ENCODE measurements around the gene RGS6.

Gene RGS6

DNA sequence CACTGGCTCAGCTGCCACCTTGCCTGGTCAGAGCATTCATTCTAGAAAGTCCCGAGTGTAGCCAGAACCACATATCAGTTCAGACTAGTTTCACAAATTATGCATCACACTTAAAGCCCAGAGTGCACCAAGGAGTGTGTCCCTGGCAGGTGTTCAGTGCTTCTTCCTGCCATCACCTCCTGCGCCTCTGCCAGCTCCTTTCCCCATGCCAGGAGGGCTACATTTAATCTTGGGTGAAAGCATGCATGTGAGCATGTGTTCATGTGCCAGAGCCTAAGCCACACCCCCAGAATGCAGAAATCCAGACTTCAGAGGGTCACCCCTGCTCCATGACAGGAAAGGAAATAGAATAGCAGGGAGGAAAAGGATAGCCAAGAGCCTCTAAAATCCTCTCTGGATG lies 580.1 kb downstream of the RGS6 start:
- DNase-seq (ENCODE audit: insufficient read length, low spot score) (no peak), FAIRE-seq (no peak)
- TF ChIP-seq POLR2A (IDR thresholded peaks at IDR 0.05; ENCODE audit: low read depth, low read length) (no peak), SPI1 (IDR thresholded peaks at IDR 0.05; ENCODE audit: low read depth, low read length) (no peak), PAX5 (IDR thresholded peaks at IDR 0.05; ENCODE audit: insufficient read depth, low read length, severe bottlenecking) (no peak), POLR2AphosphoS5 (IDR thresholded peaks at IDR 0.05; ENCODE audit: low read depth, low read length) (no peak), POU2F2 (IDR thresholded peaks at IDR 0.05; ENCODE audit: low read depth, low read length) (no peak), TAF1 (IDR thresholded peaks at IDR 0.05; ENCODE audit: low read depth, low read length) (no peak)

- FAIRE-seq = no peak
- DNase-seq (ENCODE audit: insufficient read length, low spot score) = no peak
- TF ChIP-seq POU2F2 (IDR thresholded peaks at IDR 0.05; ENCODE audit: low read depth, low read length) (no peak), PAX5 (IDR thresholded peaks at IDR 0.05; ENCODE audit: insufficient read depth, low read length, severe bottlenecking) (no peak), TAF1 (IDR thresholded peaks at IDR 0.05; ENCODE audit: low read depth, low read length) (no peak), POLR2AphosphoS5 (IDR thresholded peaks at IDR 0.05; ENCODE audit: low read depth, low read length) (no peak), POLR2A (IDR thresholded peaks at IDR 0.05; ENCODE audit: low read depth, low read length) (no peak), SPI1 (IDR thresholded peaks at IDR 0.05; ENCODE audit: low read depth, low read length) (no peak)
These were observed 580.7 kb downstream of the RGS6 start for GRCh38 chr14:72512925-72513324.

DNA sequence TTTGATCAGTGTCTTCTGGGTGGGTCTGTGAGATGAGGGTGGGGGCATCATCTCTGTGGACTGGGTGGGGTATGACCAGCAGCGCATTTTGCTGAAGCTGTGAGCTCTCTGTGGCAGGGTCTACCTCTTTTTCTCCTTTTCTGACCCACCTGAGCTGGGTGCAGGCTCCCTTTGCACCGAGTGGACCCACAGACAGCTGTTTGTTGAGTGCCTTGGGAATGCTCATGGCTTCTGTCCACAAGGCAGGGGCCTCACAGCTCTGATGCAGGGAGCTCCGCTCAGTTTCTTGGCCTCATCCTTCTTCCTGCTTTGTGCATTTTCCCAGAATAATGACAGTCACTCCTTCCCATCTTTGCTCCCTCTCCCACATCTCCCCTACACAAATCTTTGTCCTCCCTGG lies 581.1 kb downstream of the RGS6 start:
- no peak for FAIRE-seq
- TF ChIP-seq TAF1 (IDR thresholded peaks at IDR 0.05; ENCODE audit: low read depth, low read length) = no peak
- no peak for TF ChIP-seq SPI1 (IDR thresholded peaks at IDR 0.05; ENCODE audit: low read depth, low read length)
- no peak for TF ChIP-seq POLR2AphosphoS5 (IDR thresholded peaks at IDR 0.05; ENCODE audit: low read depth, low read length)
- TF ChIP-seq POLR2A (IDR thresholded peaks at IDR 0.05; ENCODE audit: low read depth, low read length) = no peak
- TF ChIP-seq POU2F2 (IDR thresholded peaks at IDR 0.05; ENCODE audit: low read depth, low read length) = no peak
- TF ChIP-seq PAX5 (IDR thresholded peaks at IDR 0.05; ENCODE audit: insufficient read depth, low read length, severe bottlenecking) = no peak
- DNase-seq (ENCODE audit: insufficient read length, low spot score) = no peak

GRCh38 chr14:72513965-72514659 lies 581.9 kb downstream of the RGS6 start:
- DNase-seq (ENCODE audit: insufficient read length, low spot score) (no peak), FAIRE-seq (peak; percentile 40)
- no peak for TF ChIP-seq POLR2A (IDR thresholded peaks at IDR 0.05; ENCODE audit: low read depth, low read length)
- TF ChIP-seq PAX5 (IDR thresholded peaks at IDR 0.05; ENCODE audit: insufficient read depth, low read length, severe bottlenecking) = no peak
- TF ChIP-seq TAF1 (IDR thresholded peaks at IDR 0.05; ENCODE audit: low read depth, low read length) = no peak
- TF ChIP-seq POLR2AphosphoS5 (IDR thresholded peaks at IDR 0.05; ENCODE audit: low read depth, low read length) = no peak
- no peak for TF ChIP-seq POU2F2 (IDR thresholded peaks at IDR 0.05; ENCODE audit: low read depth, low read length)
- TF ChIP-seq SPI1 (IDR thresholded peaks at IDR 0.05; ENCODE audit: low read depth, low read length) = no peak

GRCh38 chr14:72514660-72515025 lies 582.4 kb downstream of the RGS6 start:
- DNase-seq (ENCODE audit: insufficient read length, low spot score) = no peak
- TF ChIP-seq PAX5 (IDR thresholded peaks at IDR 0.05; ENCODE audit: insufficient read depth, low read length, severe bottlenecking) (no peak), SPI1 (IDR thresholded peaks at IDR 0.05; ENCODE audit: low read depth, low read length) (no peak), TAF1 (IDR thresholded peaks at IDR 0.05; ENCODE audit: low read depth, low read length) (no peak), POU2F2 (IDR thresholded peaks at IDR 0.05; ENCODE audit: low read depth, low read length) (no peak), POLR2AphosphoS5 (IDR thresholded peaks at IDR 0.05; ENCODE audit: low read depth, low read length) (no peak), POLR2A (IDR thresholded peaks at IDR 0.05; ENCODE audit: low read depth, low read length) (no peak)
- FAIRE-seq = no peak

DNA sequence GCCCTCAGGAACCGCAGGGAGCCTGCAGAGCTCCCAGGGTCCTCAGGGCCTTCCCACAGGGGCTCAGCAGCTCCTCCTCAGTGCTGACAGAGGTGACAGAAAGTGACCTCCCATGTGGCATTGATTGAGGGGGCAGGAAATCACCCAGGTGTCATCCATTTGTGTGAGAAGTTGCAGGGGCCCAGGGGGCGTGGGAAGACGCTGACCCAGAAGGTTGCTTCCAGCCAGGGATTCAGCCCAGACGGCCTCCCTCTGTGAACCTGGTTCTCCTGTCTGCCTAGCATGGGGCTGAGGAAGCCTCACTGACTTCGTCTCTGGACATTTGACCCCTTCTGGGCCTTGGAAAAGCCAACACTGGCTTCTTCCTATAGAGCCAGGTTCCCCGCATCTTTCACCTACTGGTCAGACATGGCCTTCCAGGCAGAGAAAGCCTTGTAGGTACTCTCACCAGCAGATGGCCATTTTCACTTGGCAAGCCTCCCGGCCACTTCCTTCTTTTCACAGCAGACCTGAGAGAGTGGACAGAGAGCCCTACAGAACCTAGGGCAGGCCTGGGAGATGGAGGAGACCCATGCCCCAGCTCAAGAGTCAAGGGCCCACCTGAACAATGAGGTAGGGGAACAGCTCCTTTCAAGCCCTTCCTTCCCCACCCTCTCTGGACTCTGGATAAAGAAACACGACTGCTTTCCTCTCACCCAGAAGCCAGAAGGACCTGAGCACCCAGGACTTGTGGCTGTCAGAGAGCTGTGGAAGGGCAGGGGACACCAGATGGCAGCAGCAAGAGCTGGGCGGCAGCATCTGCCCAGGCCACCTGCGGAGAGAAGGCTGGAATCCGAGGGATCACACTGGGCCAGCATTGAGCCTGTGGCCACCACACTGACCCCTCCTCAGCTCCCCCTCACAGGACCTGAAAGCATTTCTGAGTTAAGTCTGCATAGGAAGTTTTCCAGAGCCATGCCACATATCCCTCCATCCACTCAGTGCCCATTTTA lies 583.8 kb downstream of the RGS6 start:
- TF ChIP-seq TAF1 (IDR thresholded peaks at IDR 0.05; ENCODE audit: low read depth, low read length) (no peak), PAX5 (IDR thresholded peaks at IDR 0.05; ENCODE audit: insufficient read depth, low read length, severe bottlenecking) (no peak), SPI1 (IDR thresholded peaks at IDR 0.05; ENCODE audit: low read depth, low read length) (no peak), POLR2AphosphoS5 (IDR thresholded peaks at IDR 0.05; ENCODE audit: low read depth, low read length) (no peak), POU2F2 (IDR thresholded peaks at IDR 0.05; ENCODE audit: low read depth, low read length) (no peak), POLR2A (IDR thresholded peaks at IDR 0.05; ENCODE audit: low read depth, low read length) (no peak)
- FAIRE-seq = no peak
- DNase-seq (ENCODE audit: insufficient read length, low spot score) = no peak

DNA sequence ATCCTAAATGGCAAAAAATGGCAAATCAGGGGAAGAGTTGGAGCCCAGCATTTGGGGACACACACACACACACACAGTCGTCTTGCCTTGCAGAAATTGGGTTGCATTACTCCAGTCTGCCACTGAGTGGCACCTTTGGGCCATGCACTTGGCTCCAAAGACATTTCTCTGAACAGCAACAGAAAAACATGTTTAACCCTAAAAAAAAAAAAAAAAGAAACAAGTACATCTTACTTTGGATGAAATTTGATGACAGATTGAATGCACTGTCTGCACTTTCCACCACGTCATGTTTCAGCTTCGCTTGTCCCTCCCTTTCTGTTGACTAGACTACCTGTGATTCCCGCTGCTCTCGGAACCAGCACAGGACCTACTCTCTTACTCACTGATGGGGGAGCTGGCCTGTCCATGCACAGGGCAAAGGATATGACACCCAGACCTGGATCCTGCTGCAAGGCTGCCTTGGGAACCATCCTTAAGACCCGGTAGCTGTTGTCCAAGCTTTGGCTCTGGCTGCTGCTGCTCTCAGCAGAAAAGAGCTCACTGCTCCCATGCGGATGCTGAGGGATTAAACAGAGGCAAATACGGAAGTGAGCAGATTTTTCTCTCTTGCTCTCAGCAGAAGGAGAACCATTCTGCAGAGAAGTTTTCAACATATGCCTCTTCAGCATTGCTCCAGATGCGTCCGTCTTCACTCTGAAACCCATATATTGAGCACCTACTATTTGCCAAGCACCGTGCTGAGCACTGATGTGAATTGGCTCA lies 584.9 kb downstream of the RGS6 start:
- peak; percentile 90 for FAIRE-seq
- TF ChIP-seq POLR2AphosphoS5 (IDR thresholded peaks at IDR 0.05; ENCODE audit: low read depth, low read length) (no peak), POU2F2 (IDR thresholded peaks at IDR 0.05; ENCODE audit: low read depth, low read length) (no peak), POLR2A (IDR thresholded peaks at IDR 0.05; ENCODE audit: low read depth, low read length) (no peak), SPI1 (IDR thresholded peaks at IDR 0.05; ENCODE audit: low read depth, low read length) (no peak), TAF1 (IDR thresholded peaks at IDR 0.05; ENCODE audit: low read depth, low read length) (no peak), PAX5 (IDR thresholded peaks at IDR 0.05; ENCODE audit: insufficient read depth, low read length, severe bottlenecking) (no peak)
- no peak for DNase-seq (ENCODE audit: insufficient read length, low spot score)

DNA sequence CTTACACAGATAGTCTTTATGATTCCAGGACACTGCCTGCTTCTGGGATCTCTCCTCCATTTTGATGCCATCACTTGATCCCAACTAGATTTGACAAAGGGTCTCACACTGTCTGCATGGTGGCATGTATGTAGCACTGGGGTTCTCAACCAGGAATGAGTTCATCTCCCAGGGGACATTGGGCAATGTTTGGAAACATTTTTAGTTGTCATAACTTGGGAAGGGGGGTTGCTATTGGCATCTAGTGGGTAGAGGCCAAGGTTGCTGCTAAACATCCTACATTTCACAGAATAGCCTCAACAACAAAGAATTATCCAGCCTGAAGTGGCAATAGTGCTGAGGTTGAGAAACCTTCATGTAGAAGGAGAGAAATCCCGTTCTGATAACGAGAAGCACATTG lies 585.5 kb downstream of the RGS6 start:
- no peak for TF ChIP-seq TAF1 (IDR thresholded peaks at IDR 0.05; ENCODE audit: low read depth, low read length)
- no peak for TF ChIP-seq POLR2A (IDR thresholded peaks at IDR 0.05; ENCODE audit: low read depth, low read length)
- no peak for TF ChIP-seq SPI1 (IDR thresholded peaks at IDR 0.05; ENCODE audit: low read depth, low read length)
- TF ChIP-seq POU2F2 (IDR thresholded peaks at IDR 0.05; ENCODE audit: low read depth, low read length) = no peak
- TF ChIP-seq PAX5 (IDR thresholded peaks at IDR 0.05; ENCODE audit: insufficient read depth, low read length, severe bottlenecking) = no peak
- TF ChIP-seq POLR2AphosphoS5 (IDR thresholded peaks at IDR 0.05; ENCODE audit: low read depth, low read length) = no peak
- DNase-seq (ENCODE audit: insufficient read length, low spot score) = no peak
- FAIRE-seq = no peak
